Measurements from ENCODE around the gene SLIT3. TPM values are rescaled to one million over a fixed set of nuclear protein-coding genes. Genes with fewer than 3 reads are reported as not detected.
A peak's percentile ranks its signal among the peaks of the same experiment; 100 is the strongest.

The SLIT3 gene
- total and polyA plus RNA-seq, 10 of the 15 experiments (the other 5 are each of a cell fraction or from before 2014, with no cell fraction given): 0.05 TPM; not detected in 9

GRCh38 chr5:168881427-168882149, 419.4 kb downstream of the SLIT3 start:
- FAIRE-seq: no peak
- TF ChIP-seq CTCF (IDR thresholded peaks at IDR 0.05 in 2 of 3, conservative IDR thresholded peaks at IDR 0.05 in 1 of 3; ENCODE audit: control insufficient read depth in 2 of 3, extremely low read depth in 1 of 3, insufficient read depth in 1 of 3, low read depth in 3 of 3, low read length in 3 of 3) (peak in 1 of 3 experiments; percentile 25; a peak in 3 of 6 replicates), CHD1 (IDR thresholded peaks at IDR 0.05; ENCODE audit: low read depth, low read length) (no peak), NR2F1 (conservative IDR thresholded peaks at IDR 0.05) (no peak), EED (IDR thresholded peaks at IDR 0.05; ENCODE audit: low read depth) (no peak), MTA3 (IDR thresholded peaks at IDR 0.05; ENCODE audit: borderline replicate concordance, low read length) (no peak), SMC3 (IDR thresholded peaks at IDR 0.05; ENCODE audit: borderline replicate concordance, low read length) (0 out of 2 replicates have a peak, but pooled peaks have one; percentile 12), BACH1 (IDR thresholded peaks at IDR 0.05; ENCODE audit: borderline replicate concordance) (no peak), POLR2AphosphoS5 (IDR thresholded peaks at IDR 0.05; ENCODE audit: low read length) (no peak), E4F1 (IDR thresholded peaks at IDR 0.05; ENCODE audit: borderline replicate concordance, partially characterized antibody) (no peak), NFIC (IDR thresholded peaks at IDR 0.05; ENCODE audit: low read depth, low read length) (no peak), KDM1A (IDR thresholded peaks at IDR 0.05; ENCODE audit: borderline replicate concordance) (no peak), PKNOX1 (IDR thresholded peaks at IDR 0.05) (no peak), RUNX3 (IDR thresholded peaks at IDR 0.05; ENCODE audit: low read length) (no peak), ELK1 (IDR thresholded peaks at IDR 0.05; ENCODE audit: low read depth, low read length) (no peak)
- TF ChIP-seq, protein P1, sequence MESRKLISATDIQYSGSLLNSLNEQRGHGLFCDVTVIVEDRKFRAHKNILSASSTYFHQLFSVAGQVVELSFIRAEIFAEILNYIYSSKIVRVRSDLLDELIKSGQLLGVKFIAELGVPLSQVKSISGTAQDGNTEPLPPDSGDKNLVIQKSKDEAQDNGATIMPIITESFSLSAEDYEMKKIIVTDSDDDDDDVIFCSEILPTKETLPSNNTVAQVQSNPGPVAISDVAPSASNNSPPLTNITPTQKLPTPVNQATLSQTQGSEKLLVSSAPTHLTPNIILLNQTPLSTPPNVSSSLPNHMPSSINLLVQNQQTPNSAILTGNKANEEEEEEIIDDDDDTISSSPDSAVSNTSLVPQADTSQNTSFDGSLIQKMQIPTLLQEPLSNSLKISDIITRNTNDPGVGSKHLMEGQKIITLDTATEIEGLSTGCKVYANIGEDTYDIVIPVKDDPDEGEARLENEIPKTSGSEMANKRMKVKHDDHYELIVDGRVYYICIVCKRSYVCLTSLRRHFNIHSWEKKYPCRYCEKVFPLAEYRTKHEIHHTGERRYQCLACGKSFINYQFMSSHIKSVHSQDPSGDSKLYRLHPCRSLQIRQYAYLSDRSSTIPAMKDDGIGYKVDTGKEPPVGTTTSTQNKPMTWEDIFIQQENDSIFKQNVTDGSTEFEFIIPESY (IDR thresholded peaks at IDR 0.05): no peak

More at GRCh38 chr5:168881427-168882149, 419.4 kb downstream of the SLIT3 start:
- Histone ChIP-seq H3K4me3 (no peak overlapping the region), H3K27ac (ENCODE audit: control insufficient read depth, insufficient read depth) (no peak overlapping the region), H3K9ac (ENCODE audit: control insufficient read depth, insufficient read depth, low read length) (no peak overlapping the region), H3K79me2 (ENCODE audit: control insufficient read depth, insufficient read depth, low read length) (no peaks in the 10 kb centered on the region), H3K36me3 (ENCODE audit: control insufficient read depth in 2 of 2, insufficient read depth in 2 of 2, low read length in 1 of 2) (no peaks in the 10 kb centered on the region), H4K20me1 (ENCODE audit: control insufficient read depth, insufficient read depth) (no peaks in the 10 kb centered on the region), H3K4me2 (ENCODE audit: control insufficient read depth, insufficient read depth) (no peak overlapping the region), H3K4me1 (ENCODE audit: control insufficient read depth, insufficient read depth, low read length) (peaks cover 5% of the 10 kb centered on the region), H3K27me3 (replicated peaks in 1 of 2; ENCODE audit: control insufficient read depth in 2 of 2, insufficient read depth in 2 of 2, low read length in 1 of 2) (no peaks in the 10 kb centered on the region), H3K9me3 (replicated peaks; ENCODE audit: control insufficient read depth, insufficient read depth, low read length) (no peaks in the 10 kb centered on the region), H2AFZ (ENCODE audit: control insufficient read depth, low read depth, low read length) (no peak overlapping the region)
- WGBS (ENCODE audit: insufficient coverage, insufficient replicate concordance, low lambda C conversion rate, missing lambda C conversion rate): 24% methylated on average over 11 of the region's 11 CpGs
- intact Hi-C loops (cut with micrococcal nuclease; ENCODE audit: unreplicated experiment) (loop anchor here (2.0 kb wide), 1 partner anchor 133 kb away; no protein-coding TSS in a partner anchor), in situ Hi-C loops (cut with MboI) (no loop called here)
- BruUV-seq (replicated peaks): no TSS peak
- ChIA-PET RAD21 (ENCODE audit: unreplicated experiment) (interaction anchor here (1.3 kb wide), 1 partner anchor 12 kb away, joined by 3 read pairs; no protein-coding TSS in a partner anchor), CTCF (interaction anchor here (0.7 to 1.1 kb wide), 3 partner anchors 12 to 1008 kb away, joined by 3 to 4 read pairs (median 3); no protein-coding TSS in a partner anchor), SMC1A (ENCODE audit: uncharacterized antibody, unreplicated experiment) (interaction anchor here (1.2 kb wide), 1 partner anchor 62 kb away, joined by 4 read pairs; no protein-coding TSS in a partner anchor), POLR2A (no interaction called here)
- no peak for DNase-seq (ENCODE audit: low read depth, low spot score)
- ATAC-seq: peak; percentile 38
